ENCODE measurements around the gene PCK1. TPM values are rescaled to one million over a fixed set of nuclear protein-coding genes. Genes with fewer than 3 reads are reported as not detected.
A peak's percentile ranks its signal among the peaks of the same experiment; 100 is the strongest.
"Not testable (repeated sequence)": the region's sequence is repeated elsewhere in the genome, so short reads cannot be mapped to it uniquely, and the experiment has no call there.

Gene PCK1
- under 1 TPM in 7 of 10 donors, not detected in 3; 0.08 to 0.42 (median 0.18) TPM for polyA plus RNA-seq (ENCODE audit: insufficient read length in 10 of 10)
- long read RNA-seq, donor 1: 0 reads
- long read RNA-seq, donor 2: 0 reads
- long read RNA-seq, donor 3: 0 reads
- long read RNA-seq, donor 4: 0 reads
- long read RNA-seq, donor 5: 0 reads
- long read RNA-seq, donor 6: 0 reads
- long read RNA-seq, donor 7: 0 reads
- long read RNA-seq, donor 8: 0 reads
- long read RNA-seq, donor 9: 0 reads

DNA sequence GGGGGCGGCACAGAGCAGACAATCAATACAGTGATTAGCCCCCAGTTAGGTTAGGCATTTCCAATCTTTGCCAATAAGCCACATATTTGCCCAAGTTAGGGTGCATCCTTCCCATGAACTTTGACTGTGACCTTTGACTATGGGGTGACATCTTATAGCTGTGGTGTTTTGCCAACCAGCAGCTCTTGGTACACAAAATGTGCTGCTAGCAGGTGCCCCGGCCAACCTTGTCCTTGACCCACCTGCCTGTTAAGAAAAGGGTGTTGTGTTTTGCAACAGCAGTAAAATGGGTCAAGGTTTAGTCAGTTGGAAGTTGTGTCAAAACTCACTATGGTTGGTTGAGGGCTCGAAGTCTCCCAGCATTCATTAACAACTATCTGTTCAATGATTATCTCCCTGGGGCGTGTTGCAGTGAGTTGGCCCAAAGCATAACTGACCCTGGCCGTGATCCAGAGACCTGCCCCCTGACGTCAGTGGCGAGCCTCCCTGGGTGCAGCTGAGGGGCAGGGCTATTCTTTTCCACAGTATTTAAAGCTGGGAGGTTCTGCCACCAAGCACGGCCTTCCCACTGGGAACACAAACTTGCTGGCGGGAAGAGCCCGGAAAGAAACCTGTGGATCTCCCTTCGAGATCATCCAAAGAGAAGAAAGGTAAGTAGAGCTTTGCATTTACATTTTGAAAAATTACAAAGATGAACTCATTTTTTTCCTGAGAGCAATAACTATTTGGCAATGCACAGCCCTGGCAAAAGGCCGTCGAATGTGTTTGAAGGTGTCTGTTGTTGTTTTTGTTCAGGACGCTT is at the start of gene PCK1:
Gene PCK1, plus strand, starts transcription at position 557 of the 802 bp plus-strand sequence. CDS start 302 bp downstream, outside the sequence.
- DNase-seq: peak in 2 of 3 donors; percentile 47 to 66

DNA sequence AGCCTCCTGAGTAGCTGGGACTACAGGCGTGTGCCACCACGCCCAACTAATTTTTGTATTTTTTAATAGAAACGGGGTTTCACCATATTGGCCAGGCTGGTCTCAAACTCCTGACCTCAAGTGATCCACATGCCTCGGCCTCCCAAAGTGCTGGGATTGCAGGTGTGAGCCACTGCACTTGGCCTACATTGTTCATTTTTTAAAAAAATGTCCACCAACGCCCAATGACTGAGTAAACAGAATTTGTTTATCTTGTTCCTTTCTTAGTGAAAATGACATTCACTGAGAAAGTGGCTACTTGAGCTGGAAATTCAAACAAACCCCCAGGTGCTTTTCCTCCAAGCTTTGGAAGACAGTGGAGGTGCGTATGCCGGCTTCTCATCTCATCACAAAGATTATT is 49.2 kb upstream of the PCK1 start:
- not testable (repeated sequence) for DNase-seq

DNA sequence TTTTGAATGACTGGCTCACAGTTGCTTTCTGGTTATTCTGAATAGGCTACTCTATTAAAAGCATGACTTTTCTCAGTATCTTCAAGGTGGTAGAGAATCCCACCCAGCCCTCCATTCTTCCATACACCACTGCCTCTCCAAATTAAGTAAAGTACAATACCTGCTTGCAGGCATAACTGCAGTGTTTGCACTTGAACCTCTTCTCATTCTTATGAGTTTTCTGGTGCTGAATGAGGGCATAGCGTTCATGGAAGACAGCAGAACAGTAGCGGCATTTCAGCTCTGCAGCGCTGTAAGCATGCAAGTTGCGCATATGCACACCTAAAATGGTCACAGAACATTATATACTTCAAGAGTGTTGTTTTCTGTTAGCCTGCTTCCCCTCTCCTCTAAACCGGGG is 48.5 kb upstream of the PCK1 start:
- no peak for DNase-seq

DNA sequence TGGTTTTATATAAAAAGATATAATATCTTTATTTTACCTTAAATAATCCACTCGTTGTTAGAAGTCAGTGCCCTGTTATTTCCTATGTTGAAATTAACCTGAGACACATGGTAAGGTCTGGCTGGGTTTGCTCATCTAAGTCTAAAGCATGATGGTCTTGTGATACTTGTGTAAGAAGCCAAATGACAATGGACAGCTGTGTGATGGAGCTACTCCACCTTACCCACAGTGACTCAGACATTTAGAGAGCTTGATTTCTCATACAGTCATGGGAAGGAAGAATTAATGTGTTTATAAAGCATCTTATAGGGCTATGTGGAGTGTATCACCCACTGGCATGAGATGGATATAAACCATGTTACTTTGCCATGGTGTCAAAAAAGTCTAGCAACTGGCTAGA is 47.7 kb upstream of the PCK1 start:
- DNase-seq: no peak

DNA sequence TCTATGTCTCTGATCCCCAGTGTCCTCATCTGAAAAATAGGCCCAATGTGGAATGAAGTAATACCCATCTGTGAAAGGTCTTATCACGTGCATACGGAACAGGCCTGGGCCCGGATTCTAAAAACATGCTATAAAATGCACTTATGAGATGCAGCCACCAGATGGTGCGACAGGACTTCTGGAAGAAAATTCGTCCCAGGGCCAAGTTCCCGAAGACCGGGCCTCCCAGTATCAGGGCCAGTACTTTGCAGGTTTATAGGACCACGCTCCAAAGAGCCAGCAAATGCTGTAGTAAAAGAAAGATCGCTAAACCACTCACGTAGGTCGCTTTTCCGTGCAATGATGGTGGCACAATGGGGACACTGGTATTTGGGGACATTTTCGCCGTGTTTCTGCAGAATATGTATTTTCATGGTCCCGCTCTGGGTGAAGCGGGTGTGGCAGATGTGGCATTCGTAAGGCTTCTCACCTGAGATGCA is 46.6 kb upstream of the PCK1 start:
- peak; percentile 50 to 84 (median 75) for DNase-seq

DNA sequence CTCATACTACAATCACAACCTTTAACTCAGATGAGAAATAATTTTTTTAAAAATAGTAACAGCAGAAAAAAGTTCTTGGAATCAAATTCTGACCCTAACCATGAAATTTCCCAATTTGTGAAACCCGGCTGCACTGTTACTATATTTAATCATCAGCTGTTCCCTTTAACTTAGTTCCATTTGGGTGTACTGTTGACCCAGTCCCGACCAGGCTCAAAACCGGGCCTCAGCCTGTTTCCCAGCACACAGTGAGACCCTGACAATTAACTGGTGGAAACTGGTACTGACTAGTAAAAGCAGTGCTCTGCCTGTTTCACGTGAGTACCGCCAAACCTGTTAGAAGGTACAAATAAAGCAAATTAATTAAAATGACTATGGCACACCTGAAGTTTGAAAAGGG is 43.0 kb upstream of the PCK1 start:
- DNase-seq: no peak

DNA sequence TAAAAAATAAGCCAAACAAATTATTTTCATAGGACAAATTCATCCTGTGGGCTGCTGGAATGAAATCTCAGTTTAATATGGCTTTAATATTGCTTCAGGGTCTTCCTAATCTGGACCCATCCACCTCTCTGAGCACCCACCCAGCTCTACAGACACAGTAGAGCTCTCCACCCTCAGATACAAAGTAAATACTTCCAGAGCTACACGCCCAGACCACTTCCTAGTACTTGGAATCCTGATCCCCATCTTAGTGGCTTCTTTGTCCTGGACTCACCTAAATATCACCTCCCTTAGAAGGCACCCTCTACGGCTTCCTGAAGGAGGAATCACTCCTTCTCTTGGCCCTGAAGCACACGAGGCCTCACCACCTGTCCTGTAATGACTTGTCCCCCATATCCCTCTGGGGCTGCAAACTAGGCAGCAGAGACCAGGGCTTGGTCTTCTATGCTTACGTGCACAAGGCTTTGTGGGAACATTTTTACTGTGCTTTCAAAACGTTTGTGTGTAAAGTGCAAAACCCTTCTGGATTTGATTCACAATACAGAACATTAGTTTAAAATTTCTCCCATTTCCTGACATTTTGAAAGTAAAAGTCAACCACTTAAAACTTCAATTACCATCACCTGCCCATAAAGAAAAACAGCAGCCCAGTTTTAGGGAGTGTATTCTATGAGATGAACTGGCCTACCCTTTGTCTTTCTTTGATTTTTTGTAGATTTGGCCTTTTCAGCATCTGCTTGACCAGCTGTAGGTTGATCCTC is 38.4 kb upstream of the PCK1 start:
- DNase-seq: no peak

DNA sequence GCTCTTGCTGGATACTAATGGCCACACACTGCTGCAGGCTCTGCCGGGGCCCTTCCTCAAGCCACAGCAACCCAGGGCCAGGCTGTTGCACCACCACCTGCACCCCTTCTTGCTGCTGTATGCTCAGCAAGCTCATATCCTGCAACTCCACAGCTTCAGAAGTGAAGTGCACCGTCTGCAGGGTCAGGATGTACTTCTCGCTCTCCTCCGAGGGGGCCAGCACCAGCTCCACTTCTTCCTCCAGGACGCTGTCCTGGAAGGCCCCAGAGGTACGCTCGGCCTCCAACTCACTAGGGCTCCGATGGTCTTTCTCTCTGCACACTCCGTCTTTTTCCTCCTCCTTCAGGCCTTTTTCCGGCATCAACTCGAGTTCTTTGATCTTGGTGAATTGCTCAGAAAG is 37.1 kb upstream of the PCK1 start:
- no peak for DNase-seq

DNA sequence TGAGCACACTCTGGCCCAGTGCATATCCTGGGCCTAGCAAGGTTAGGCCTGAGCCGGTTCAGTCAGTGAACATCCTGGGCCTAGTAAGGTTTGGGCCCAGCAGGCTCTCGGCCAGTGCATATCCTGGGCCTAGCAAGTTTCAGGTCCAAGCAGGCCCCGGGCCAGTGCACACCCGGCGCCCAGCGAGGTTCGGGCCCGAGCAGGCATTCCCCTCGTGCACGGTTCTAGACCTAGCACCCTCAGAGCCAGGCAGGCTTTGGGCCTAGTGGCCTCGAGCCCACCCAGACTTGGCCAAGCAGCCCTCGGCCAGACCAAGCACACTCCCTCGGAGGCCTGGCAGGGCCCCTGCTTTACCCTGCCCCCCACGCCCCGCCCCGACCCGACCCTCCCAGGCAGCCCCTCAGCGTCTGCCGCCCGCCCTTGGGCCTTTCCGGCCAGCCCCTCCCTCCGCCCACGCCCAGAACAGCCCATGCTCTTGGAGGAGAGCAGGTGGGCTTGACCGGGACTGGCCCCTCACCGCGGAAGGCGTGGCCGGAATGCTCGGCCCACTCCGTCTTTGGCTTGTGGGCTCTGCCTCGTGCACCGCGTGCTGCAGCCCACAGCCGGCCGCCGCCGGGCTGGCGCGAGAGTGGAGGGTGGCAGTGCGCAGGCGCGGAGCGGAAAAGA is 36.3 kb upstream of the PCK1 start, which contains the start of gene CTCFL:
Gene CTCFL, minus strand, starts transcription at position 630 of the 666 bp plus-strand sequence. CDS start 935 bp downstream, outside the sequence.
- no peak for DNase-seq

DNA sequence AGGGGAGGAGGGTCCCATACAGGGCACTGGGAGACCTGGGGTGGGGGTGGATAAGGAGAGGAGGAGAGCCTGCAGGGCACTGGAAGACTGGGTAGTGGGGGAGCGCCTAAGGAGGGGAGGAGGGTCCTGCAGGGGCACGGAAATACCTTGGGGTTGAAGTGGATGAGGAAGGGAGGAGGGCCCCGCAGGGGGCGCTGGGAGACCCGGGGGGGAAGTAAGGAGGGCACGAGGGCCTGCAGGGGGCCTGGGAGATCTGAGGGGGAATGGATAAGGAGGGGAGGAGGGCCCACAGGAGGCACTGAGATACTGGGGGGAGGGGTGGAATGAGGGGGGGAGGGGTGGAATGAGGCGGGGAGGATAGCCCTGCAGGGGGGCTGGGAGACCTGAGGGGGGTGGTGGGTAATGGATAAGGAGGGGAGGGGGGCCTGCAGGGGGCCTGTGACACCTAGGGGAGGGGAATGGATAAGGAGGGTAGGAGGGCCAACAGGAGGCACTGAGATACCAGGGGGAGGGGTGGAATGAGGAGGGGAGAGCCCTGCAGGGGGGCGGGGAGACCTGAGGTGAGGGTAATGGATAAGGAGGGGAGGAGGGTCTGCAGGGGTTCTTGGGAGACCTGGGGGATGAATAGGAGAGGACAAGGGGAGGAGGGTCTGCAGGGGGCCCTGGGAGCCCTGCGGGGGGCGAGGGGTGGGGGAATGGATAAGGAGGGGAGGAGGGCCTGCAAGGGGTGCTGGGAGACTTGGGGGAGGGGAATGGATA is 35.4 kb upstream of the PCK1 start:
- DNase-seq: no peak

DNA sequence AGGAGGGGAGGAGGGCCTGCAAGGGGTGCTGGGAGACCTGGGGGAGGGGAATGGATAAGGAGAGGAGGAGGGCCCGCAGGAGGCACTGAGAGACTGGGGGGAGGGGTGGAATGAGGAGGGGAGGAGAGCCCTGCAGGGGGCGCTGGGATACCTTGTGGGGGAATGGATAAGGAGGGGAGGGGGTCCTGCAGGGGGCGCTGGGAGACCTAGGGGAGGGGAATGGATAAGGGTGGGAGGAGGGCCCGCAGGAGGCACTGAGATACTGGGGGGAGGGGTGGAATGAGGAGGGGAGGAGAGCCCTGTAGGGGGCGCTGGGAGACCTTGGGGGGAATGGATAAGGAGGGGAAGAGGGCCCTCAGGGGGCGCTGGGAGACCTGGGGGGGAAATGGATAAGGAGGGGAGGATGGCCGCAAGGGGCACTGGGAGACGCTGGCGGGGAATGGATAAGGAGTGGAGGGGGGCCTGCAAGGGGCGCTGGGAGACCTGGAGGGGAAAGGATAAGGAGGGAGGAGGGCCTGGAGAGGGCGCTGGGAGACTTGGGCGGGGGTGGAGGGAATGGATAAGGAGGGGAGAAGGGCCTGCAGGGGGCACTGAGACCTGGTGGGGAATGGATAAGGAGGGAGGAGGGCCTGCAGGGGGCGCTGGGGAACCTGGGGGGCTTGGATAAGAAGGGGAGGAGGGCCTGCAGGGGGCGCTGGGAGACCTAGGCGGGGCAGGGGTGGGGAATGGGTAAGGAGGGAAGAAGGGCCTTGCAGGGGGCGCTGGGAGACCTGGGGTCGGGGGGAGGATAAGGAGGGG is 34.6 kb upstream of the PCK1 start:
- DNase-seq: no peak

DNA sequence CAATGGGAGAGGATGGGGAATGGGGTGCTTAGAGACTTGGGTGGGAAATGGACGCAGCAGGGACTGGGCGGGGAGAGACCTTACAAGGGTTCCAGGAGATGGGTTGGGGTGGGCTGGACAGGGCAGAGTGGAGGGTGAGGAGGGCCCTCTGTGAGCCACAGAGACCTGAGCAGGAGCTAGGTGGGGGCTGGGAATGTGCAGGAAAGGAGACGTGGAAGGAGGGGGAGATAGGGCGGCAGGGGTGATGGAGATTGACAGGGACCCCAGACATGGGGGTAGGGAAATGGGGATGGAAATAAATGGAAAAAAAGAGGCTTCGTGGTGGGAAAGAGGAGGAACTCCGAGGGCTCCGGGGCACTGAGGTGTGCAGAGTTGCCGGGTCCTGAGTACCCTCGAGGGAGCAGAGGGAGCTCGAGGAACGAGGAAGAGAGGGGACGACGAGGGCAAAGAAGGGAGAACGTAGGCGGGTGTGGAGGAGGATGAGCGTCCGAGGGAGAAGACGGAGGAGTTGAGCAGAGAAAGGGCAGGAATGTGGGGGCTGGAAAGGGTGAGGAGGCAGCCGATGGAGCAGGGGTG is 33.9 kb upstream of the PCK1 start:
- DNase-seq: no peak

DNA sequence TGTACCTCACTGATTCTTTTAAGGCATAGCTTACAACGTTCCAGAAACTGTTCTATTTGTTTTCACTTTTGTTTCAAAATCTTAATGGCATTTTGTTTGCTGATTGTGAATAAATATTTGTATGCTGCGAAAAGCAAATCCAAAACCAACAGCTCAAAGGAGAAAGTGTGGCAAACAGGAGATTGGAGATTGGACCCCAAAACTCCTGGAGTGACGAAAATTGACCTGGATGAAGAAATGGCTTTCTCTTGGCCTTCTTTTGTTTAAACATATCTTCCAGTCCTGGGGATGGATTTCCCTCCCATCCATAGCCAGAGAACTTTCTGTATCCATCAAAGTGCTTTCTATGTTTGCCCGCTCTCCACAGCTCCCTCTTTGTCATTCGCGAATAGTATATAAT is 33.2 kb upstream of the PCK1 start:
- DNase-seq: no peak

DNA sequence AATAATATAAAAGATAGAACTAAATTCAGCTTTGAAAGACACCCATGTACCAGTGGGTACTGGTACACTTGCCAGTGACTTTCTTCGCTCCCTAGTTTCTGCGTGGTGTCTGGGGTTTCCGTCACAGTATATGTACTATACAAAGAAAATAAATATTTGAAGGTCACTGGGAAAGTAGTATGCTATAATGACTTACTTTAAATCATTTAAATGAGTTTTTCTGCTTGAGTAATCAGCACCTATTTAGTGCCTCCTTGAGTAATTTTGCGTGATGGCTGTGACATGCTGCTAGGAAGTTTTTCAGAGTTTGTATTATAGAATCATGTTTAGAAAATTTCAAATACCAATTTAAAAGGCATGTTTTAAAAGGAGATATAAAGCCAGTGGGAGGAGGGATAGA is 32.8 kb upstream of the PCK1 start:
- no peak for DNase-seq

DNA sequence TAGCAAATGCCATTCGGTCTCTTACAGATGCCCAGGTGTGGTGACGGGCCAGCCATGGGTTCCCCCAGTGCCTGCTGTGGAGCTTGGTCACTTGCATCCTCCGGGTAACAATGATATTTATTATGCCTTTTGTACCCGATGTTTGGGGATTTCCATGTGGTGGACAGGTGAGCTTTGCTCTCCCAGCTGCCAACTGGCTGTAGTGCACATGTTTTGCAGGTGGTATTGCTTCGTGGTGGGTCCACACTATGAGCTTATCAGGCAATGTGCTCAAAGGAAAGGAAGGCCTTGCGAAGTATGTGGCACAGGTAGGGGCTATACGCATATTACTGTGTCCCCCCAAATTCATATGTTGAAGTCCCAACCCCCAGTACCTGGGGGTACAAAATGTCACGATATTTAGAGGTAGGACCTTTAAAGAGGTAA is 31.7 kb upstream of the PCK1 start:
- no peak for DNase-seq

DNA sequence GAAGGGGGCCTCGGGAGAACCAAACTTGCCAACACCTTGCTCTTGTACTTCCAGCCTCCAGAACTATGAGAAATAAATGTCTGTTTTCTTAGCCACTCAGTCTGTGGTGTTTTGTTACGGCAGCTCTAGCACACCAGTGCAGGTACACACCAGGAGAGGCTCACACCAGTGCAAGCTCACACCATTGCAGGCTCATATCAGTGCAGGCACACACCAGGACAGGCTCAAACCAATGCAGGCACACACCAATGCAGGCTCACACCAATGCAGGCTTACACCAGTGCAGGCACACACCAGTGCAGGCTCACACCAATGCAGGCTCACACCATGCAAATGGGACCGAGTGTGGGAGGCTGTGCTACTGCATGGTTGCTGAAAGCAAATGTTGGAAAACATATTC is 31.1 kb upstream of the PCK1 start:
- no peak for DNase-seq

DNA sequence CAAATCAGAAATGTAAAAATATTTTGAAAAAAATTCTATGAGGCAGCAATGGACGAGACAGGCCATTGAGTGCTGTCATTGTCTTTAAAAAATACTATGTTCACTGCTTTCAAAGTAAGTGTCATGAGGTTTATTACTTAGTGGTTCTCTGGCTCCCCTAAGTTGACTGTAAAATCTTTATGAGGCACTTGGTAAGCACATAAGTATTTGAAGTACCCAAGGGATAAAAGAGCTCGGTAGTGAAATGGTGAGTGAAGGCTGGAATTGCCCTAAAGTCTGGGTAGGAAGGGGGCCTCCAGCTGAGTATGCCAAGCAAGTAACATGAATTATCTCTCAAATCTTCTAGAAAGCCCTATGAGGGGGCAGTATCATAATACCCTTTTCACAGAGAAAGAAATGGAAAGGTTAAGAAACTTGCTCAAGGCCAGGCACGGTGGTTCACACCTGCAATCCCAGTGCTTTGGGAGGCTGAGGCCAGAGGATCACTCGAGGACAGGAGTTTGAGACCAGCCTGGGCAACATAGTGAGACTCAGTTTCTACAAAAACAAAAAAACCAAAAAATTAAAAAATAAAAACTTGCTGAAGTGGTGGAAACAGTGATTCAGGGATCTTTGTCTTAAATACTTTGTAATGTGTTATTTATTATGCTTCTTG is 30.5 kb upstream of the PCK1 start:
- no peak for DNase-seq

DNA sequence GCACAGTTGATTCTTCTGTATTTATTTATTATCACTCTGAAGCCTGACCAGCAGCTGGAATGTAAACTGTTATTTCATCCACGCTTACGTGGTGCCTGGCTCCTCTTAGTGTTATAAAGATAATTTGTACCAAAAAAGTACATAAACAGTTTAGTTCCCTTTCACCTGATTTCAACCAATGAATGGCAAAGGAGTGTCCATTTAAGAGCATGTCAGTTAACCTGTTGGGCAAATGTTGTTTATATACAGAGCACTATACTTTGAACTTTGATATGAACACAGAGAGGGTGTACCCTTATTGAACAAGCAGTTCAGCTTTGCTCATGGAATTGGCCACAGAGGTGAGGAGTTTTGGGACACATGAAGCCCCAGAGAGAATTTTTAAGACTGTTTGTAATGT is 28.8 kb upstream of the PCK1 start:
- DNase-seq: no peak

DNA sequence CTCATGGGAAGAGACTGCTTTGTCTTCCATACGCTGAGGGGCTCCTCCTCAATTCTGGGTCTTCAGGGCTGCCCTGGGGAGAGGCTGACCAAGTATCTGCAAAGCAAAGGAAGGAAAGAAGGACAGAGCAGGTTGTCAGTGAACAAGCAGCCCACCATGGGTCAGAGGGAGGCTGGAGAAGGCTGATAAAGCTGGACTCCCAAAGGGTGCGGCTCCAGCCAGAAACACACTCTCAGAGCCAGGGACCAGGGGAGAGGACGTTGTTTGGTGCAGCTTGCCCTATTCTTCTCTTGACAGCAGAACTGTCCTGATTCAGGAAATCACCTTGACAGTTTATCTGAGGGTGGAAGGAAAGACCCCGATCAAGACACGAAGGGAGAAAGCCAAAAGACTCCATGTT is 25.6 kb upstream of the PCK1 start:
- no peak for DNase-seq
